ENCODE data around the gene ACSM6.

ACSM6 gene

DNA sequence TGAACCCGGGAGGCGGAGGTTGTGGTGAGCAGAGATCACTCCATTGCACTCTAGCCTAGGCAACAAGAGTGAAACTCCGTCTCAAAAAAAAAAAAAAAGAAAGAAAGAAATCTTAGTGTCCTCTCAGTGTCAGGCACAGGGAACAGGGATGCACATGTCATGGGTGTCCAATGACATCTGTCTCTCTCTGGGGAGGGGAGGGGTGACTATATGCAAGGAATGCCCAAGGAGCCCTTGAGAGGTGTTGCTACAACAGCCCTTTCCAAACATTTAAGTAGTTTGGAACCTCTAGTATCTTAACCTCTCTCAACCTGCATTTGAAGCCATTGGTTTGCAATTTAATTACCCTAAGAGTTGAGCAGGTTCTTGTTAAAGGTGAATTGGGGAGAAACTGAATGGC, 67.9 kb downstream of the ACSM6 start:
- Histone ChIP-seq H3K9me3 (ENCODE audit: low read length) (no peaks in the 10 kb centered on the region), H3K9ac (ENCODE audit: low read length) (no peak overlapping the region), H3K4me3 (ENCODE audit: low read depth, low read length, poor library complexity, severe bottlenecking) (no peak overlapping the region), H3K27ac (ENCODE audit: low read depth, low read length, poor library complexity, severe bottlenecking) (no peak overlapping the region), H3K4me2 (ENCODE audit: low read length) (no peak overlapping the region), H3K27me3 (ENCODE audit: insufficient read depth, low read length) (no peaks in the 10 kb centered on the region), H3K9me2 (ENCODE audit: low read depth, low read length) (no peaks in the 10 kb centered on the region), H4K20me1 (ENCODE audit: insufficient read depth, low read length) (no peaks in the 10 kb centered on the region), H3F3A (ENCODE audit: insufficient read depth, low read length) (no peaks in the 10 kb centered on the region), H3K36me3 (ENCODE audit: insufficient read depth, low read length) (peaks cover 26% of the 10 kb centered on the region), H3K4me1 (ENCODE audit: insufficient read depth, low read length, severe bottlenecking) (no peaks in the 10 kb centered on the region), H3K79me2 (ENCODE audit: insufficient read depth, low read length) (no peaks in the 10 kb centered on the region), H2AFZ (ENCODE audit: low read length) (no peak overlapping the region)
- TF ChIP-seq EZH2 (IDR thresholded peaks at IDR 0.05; ENCODE audit: borderline replicate concordance, low read length) = no peak
- TF ChIP-seq, protein P1, sequence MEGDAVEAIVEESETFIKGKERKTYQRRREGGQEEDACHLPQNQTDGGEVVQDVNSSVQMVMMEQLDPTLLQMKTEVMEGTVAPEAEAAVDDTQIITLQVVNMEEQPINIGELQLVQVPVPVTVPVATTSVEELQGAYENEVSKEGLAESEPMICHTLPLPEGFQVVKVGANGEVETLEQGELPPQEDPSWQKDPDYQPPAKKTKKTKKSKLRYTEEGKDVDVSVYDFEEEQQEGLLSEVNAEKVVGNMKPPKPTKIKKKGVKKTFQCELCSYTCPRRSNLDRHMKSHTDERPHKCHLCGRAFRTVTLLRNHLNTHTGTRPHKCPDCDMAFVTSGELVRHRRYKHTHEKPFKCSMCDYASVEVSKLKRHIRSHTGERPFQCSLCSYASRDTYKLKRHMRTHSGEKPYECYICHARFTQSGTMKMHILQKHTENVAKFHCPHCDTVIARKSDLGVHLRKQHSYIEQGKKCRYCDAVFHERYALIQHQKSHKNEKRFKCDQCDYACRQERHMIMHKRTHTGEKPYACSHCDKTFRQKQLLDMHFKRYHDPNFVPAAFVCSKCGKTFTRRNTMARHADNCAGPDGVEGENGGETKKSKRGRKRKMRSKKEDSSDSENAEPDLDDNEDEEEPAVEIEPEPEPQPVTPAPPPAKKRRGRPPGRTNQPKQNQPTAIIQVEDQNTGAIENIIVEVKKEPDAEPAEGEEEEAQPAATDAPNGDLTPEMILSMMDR (IDR thresholded peaks at IDR 0.05; ENCODE audit: low read length) = no peak

GRCh38 chr10:95262763-95263518, 68.9 kb downstream of the ACSM6 start:
- Histone ChIP-seq H3K9ac (ENCODE audit: low read length) (no peak overlapping the region), H3K27me3 (ENCODE audit: insufficient read depth, low read length) (no peaks in the 10 kb centered on the region), H3K79me2 (ENCODE audit: insufficient read depth, low read length) (no peaks in the 10 kb centered on the region), H3K4me2 (ENCODE audit: low read length) (no peak overlapping the region), H3K27ac (ENCODE audit: low read depth, low read length, poor library complexity, severe bottlenecking) (no peak overlapping the region), H3K9me2 (ENCODE audit: low read depth, low read length) (no peaks in the 10 kb centered on the region), H2AFZ (ENCODE audit: low read length) (no peak overlapping the region), H4K20me1 (ENCODE audit: insufficient read depth, low read length) (no peaks in the 10 kb centered on the region), H3K36me3 (ENCODE audit: insufficient read depth, low read length) (peaks cover 24% of the 10 kb centered on the region), H3K4me3 (ENCODE audit: low read depth, low read length, poor library complexity, severe bottlenecking) (no peak overlapping the region), H3K9me3 (ENCODE audit: low read length) (no peaks in the 10 kb centered on the region), H3K4me1 (ENCODE audit: insufficient read depth, low read length, severe bottlenecking) (no peaks in the 10 kb centered on the region), H3F3A (ENCODE audit: insufficient read depth, low read length) (no peaks in the 10 kb centered on the region)
- TF ChIP-seq, protein P1 (IDR thresholded peaks at IDR 0.05; ENCODE audit: low read length) = no peak
- no peak for TF ChIP-seq EZH2 (IDR thresholded peaks at IDR 0.05; ENCODE audit: borderline replicate concordance, low read length)

GRCh38 chr10:95263864-95264226, 69.8 kb downstream of the ACSM6 start:
- H4K20me1 ChIP-seq (ENCODE audit: insufficient read depth, low read length) = no peaks in the 10 kb centered on the region
- peaks cover 26% of the 10 kb centered on the region for H3K36me3 ChIP-seq (ENCODE audit: insufficient read depth, low read length)
- H2AFZ ChIP-seq (ENCODE audit: low read length) = no peak overlapping the region
- no peaks in the 10 kb centered on the region for H3K27me3 ChIP-seq (ENCODE audit: insufficient read depth, low read length)
- H3K79me2 ChIP-seq (ENCODE audit: insufficient read depth, low read length) = no peaks in the 10 kb centered on the region
- H3K27ac ChIP-seq (ENCODE audit: low read depth, low read length, poor library complexity, severe bottlenecking) = no peak overlapping the region
- H3K9ac ChIP-seq (ENCODE audit: low read length) = no peak overlapping the region
- H3K4me1 ChIP-seq (ENCODE audit: insufficient read depth, low read length, severe bottlenecking) = no peaks in the 10 kb centered on the region
- no peaks in the 10 kb centered on the region for H3K9me3 ChIP-seq (ENCODE audit: low read length)
- no peak overlapping the region for H3K4me3 ChIP-seq (ENCODE audit: low read depth, low read length, poor library complexity, severe bottlenecking)
- H3F3A ChIP-seq (ENCODE audit: insufficient read depth, low read length) = no peaks in the 10 kb centered on the region
- no peak for TF ChIP-seq EZH2 (IDR thresholded peaks at IDR 0.05; ENCODE audit: borderline replicate concordance, low read length)
- no peak overlapping the region for H3K4me2 ChIP-seq (ENCODE audit: low read length)
- H3K9me2 ChIP-seq (ENCODE audit: low read depth, low read length) = no peaks in the 10 kb centered on the region
